ENCODE data around the gene ATR. TPM values are rescaled to one million over a fixed set of nuclear protein-coding genes. Genes with fewer than 3 reads are reported as not detected.
A peak's percentile ranks its signal among the peaks of the same experiment; 100 is the strongest.
"Not testable (repeated sequence)": the region's sequence is repeated elsewhere in the genome, so short reads cannot be mapped to it uniquely, and the experiment has no call there.

ATR gene
- total RNA-seq (2014; rRNA removed) = 24.7 and 31.2 TPM in 2 replicates
- 5.1 TPM for polyA plus RNA-seq (2012)

- DNase-seq (ENCODE audit: low read depth) = peak; percentile 95
Measured at GRCh38 chr3:142578329-142579223, at the start of gene ATR. TSS of gene ATR (minus strand) at chr3:142578733. CDS start at chr3:142578704, 29 bp downstream.

GRCh38 chr3:142626971-142627370, 48.4 kb upstream of the ATR start:
- no peak for DNase-seq (ENCODE audit: low read depth)

GRCh38 chr3:142625153-142625440, 46.6 kb upstream of the ATR start:
- DNase-seq (ENCODE audit: low read depth) = no peak

- DNase-seq (ENCODE audit: low read depth) = no peak
Measured at GRCh38 chr3:142624341-142625152, 46.0 kb upstream of the ATR start.

GRCh38 chr3:142623194-142623593, 44.7 kb upstream of the ATR start:
- DNase-seq (ENCODE audit: low read depth) = no peak

GRCh38 chr3:142622405-142622804, 43.9 kb upstream of the ATR start:
- no peak for DNase-seq (ENCODE audit: low read depth)

- peak; percentile 21 for DNase-seq (ENCODE audit: low read depth)
Measured at GRCh38 chr3:142618917-142619461, 40.5 kb upstream of the ATR start.

GRCh38 chr3:142615171-142615570, 36.6 kb upstream of the ATR start:
- DNase-seq (ENCODE audit: low read depth) = no peak

GRCh38 chr3:142614059-142614626, 35.6 kb upstream of the ATR start:
- no peak for DNase-seq (ENCODE audit: low read depth)

GRCh38 chr3:142613491-142613890, 35.0 kb upstream of the ATR start:
- no peak for DNase-seq (ENCODE audit: low read depth)

GRCh38 chr3:142611206-142611605, 32.7 kb upstream of the ATR start:
- DNase-seq (ENCODE audit: low read depth) = no peak

GRCh38 chr3:142609136-142609535, 30.6 kb upstream of the ATR start:
- DNase-seq (ENCODE audit: low read depth) = no peak

GRCh38 chr3:142608631-142609030, 30.1 kb upstream of the ATR start:
- DNase-seq (ENCODE audit: low read depth) = no peak

GRCh38 chr3:142604940-142605339, 26.4 kb upstream of the ATR start:
- no peak for DNase-seq (ENCODE audit: low read depth)

GRCh38 chr3:142603386-142603705, 24.8 kb upstream of the ATR start:
- DNase-seq (ENCODE audit: low read depth) = not testable (repeated sequence)

- DNase-seq (ENCODE audit: low read depth) = no peak
Measured at GRCh38 chr3:142602619-142603385, 24.3 kb upstream of the ATR start.

GRCh38 chr3:142601713-142602112, 23.2 kb upstream of the ATR start:
- no peak for DNase-seq (ENCODE audit: low read depth)

GRCh38 chr3:142597906-142598305, 19.4 kb upstream of the ATR start:
- no peak for DNase-seq (ENCODE audit: low read depth)

GRCh38 chr3:142596726-142597088, 18.2 kb upstream of the ATR start:
- no peak for DNase-seq (ENCODE audit: low read depth)

GRCh38 chr3:142595951-142596725, 17.6 kb upstream of the ATR start, which contains the start of gene PLS1:
TSS of gene PLS1 (plus strand) at chr3:142596393. CDS start at chr3:142664238, 67,845 bp downstream.
- DNase-seq (ENCODE audit: low read depth) = peak; percentile 68

GRCh38 chr3:142595581-142595950, 17.0 kb upstream of the ATR start:
- DNase-seq (ENCODE audit: low read depth) = peak; percentile 75
